GM21515 (cell line): ENCODE data around the gene C1QB.
"Not testable (repeated sequence)": the region's sequence is repeated elsewhere in the genome, so short reads cannot be mapped to it uniquely, and the experiment has no call there.

Source experiments
- ATAC-seq: cut with Tn5 transposase; IDR thresholded peaks from one replicate; pipeline ENCODE4 v1.9.1; 2021; ENCODE audit not compliant: unreplicated experiment

The C1QB gene

GRCh38 chr1:22662318-22662717, 9.3 kb downstream of the C1QB start:
- ATAC-seq, result no peak

- ATAC-seq, result no peak
Measured at GRCh38 chr1:22662986-22663408, 10.0 kb downstream of the C1QB start.

GRCh38 chr1:22665752-22666151, 12.7 kb downstream of the C1QB start:
- no peak for ATAC-seq

- ATAC-seq, result no peak
Measured at GRCh38 chr1:22666412-22666811, 13.4 kb downstream of the C1QB start.

- ATAC-seq, result not testable (repeated sequence)
Measured at GRCh38 chr1:22668840-22669239, 15.8 kb downstream of the C1QB start.

- ATAC-seq, result no peak
Measured at GRCh38 chr1:22670352-22670975, 17.4 kb downstream of the C1QB start.

GRCh38 chr1:22671999-22672398, 19.0 kb downstream of the C1QB start:
- ATAC-seq, result no peak

GRCh38 chr1:22673486-22674409, 20.7 kb downstream of the C1QB start:
- ATAC-seq, result no peak

- ATAC-seq, result no peak
Measured at GRCh38 chr1:22674410-22674749, 21.3 kb downstream of the C1QB start.

GRCh38 chr1:22676151-22676550, 23.1 kb downstream of the C1QB start:
- not testable (repeated sequence) for ATAC-seq

- no peak for ATAC-seq
Measured at GRCh38 chr1:22676916-22677583, 24.0 kb downstream of the C1QB start.

- ATAC-seq, result no peak
Measured at GRCh38 chr1:22677931-22678896, 25.2 kb downstream of the C1QB start.

GRCh38 chr1:22680726-22681125, 27.7 kb downstream of the C1QB start:
- ATAC-seq, result no peak

GRCh38 chr1:22681556-22682276, 28.7 kb downstream of the C1QB start:
- no peak for ATAC-seq

- ATAC-seq, result no peak
Measured at GRCh38 chr1:22683547-22683946, 30.5 kb downstream of the C1QB start.

GRCh38 chr1:22685591-22686059, 32.6 kb downstream of the C1QB start:
- no peak for ATAC-seq

- ATAC-seq, result no peak
Measured at GRCh38 chr1:22687191-22687590, 34.2 kb downstream of the C1QB start.

- ATAC-seq, result no peak
Measured at GRCh38 chr1:22688466-22688865, 35.4 kb downstream of the C1QB start.

GRCh38 chr1:22689505-22689904, 36.5 kb downstream of the C1QB start:
- ATAC-seq, result no peak
